ENCODE data around the gene TGM2. TPM values are rescaled to one million over a fixed set of nuclear protein-coding genes. Genes with fewer than 3 reads are reported as not detected.

TGM2 gene
- total RNA-seq, 4 donors from 2014 or later: 14.2 to 52.0 (median 21.7) TPM

DNA sequence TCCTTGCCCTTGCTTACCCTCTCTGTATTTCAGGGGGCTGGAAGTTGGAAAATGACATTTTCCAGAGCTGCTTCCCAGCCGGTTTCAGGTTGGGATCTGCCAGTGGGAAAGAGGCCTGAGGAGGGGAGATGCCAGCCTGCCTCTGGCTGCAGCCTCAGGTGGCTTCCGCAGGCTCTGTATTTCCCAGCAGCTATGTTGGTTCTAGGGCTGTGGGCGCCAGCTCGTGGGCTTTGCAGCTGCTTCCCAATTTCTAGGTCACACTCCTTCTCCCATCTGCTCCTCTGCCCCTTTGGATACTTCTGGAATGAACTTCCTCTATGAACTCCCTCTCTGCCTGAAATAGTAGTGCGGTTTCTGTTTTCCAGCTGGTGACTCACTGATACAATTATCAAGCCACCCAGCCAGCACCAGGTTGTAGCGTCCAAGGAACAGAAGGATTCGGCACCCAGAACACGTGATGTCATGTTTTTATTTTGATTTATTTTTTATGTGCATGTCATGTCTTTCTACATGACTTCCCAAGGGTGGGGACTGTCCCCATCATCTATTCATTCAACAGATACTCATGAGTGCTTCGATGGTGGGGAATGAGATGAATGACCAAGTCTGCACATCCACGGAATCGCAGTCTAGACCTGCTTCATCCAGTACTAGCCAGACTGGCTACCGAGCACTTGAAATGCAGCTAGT is 38.0 kb downstream of the TGM2 start:
- TF ChIP-seq POLR2AphosphoS5 (IDR thresholded peaks at IDR 0.05): peak in 1 of 3 donors; percentile 13
- TF ChIP-seq EP300 (IDR thresholded peaks at IDR 0.05; ENCODE audit: low read depth): no peak
- TF ChIP-seq, protein P1, sequence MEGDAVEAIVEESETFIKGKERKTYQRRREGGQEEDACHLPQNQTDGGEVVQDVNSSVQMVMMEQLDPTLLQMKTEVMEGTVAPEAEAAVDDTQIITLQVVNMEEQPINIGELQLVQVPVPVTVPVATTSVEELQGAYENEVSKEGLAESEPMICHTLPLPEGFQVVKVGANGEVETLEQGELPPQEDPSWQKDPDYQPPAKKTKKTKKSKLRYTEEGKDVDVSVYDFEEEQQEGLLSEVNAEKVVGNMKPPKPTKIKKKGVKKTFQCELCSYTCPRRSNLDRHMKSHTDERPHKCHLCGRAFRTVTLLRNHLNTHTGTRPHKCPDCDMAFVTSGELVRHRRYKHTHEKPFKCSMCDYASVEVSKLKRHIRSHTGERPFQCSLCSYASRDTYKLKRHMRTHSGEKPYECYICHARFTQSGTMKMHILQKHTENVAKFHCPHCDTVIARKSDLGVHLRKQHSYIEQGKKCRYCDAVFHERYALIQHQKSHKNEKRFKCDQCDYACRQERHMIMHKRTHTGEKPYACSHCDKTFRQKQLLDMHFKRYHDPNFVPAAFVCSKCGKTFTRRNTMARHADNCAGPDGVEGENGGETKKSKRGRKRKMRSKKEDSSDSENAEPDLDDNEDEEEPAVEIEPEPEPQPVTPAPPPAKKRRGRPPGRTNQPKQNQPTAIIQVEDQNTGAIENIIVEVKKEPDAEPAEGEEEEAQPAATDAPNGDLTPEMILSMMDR (IDR thresholded peaks at IDR 0.05): no peak
- intact Hi-C loops (cut with DNase I; ENCODE audit: low total_unique reads): no loop called here
- in situ Hi-C loops (cut with MboI; ENCODE audit: low pct_ligation_motif_present in 1 of 4, low pct_unique_long_range_greater_than_20kb in 1 of 4, low sequenced_read_pairs in 3 of 4): no loop called here
- Histone ChIP-seq H3K4me3 (no peak overlapping the region), H3K4me1 (peaks cover 7 to 32% (median 24%) of the 10 kb centered on the region in 4 donors), H3K36me3 (no peaks in the 10 kb centered on the region), H3K9me3 (no peaks in the 10 kb centered on the region), H3K27me3 (no peaks in the 10 kb centered on the region), H3K27ac (peak overlapping the region; percentile 48 to 80 (median 67))
- 5 to 47% methylated on average over 4 to 12 of the region's 12 CpGs for WGBS, 2 donors (ENCODE audit: low coverage in 1 of 2)
- DNase-seq: no peak

DNA sequence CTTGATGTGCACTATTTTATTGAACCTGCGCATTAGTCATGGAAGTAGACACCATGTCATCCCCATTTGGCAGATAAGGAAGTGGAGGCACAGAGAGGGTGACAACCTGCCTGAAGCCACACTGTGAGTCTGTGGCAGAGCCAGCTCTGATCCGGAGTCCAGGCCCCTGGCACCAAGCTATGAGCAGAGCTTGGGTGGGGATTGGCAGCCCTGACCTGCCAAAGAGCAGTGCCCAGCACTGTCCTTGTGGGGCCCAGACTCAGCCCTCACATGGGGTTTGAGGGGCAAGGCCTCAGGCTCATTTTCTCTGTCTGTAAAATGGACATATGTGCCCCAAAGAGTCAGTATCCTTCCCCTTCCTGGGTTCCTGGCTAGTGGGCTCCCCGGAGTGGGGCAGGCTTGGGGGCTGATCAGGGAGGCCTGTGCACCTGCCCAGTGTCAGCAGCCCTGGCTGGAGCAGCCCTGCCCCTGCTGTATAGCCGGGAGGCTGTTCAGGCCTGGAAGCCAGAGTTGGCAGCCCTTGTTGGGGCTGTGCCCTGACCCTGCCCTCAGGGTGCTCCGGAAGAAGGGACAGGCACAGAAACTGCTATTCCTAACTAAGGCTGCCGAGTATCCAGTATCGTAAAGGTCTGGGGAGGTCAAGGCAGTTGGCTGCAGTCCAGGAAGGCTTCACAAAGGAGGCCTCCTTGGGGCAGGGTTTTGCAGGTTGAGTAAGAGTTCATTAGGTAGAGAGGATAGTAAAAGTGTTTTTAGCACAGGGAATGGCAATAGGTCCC is 38.7 kb downstream of the TGM2 start:
- peak overlapping the region; percentile 48 to 80 (median 67) for H3K27ac ChIP-seq
- H3K9me3 ChIP-seq: no peaks in the 10 kb centered on the region
- no peak for TF ChIP-seq EP300 (IDR thresholded peaks at IDR 0.05; ENCODE audit: low read depth)
- TF ChIP-seq, protein P1 (IDR thresholded peaks at IDR 0.05): no peak
- TF ChIP-seq POLR2A (IDR thresholded peaks at IDR 0.05): no peak
- TF ChIP-seq POLR2AphosphoS5 (IDR thresholded peaks at IDR 0.05): no peak
- no peak for DNase-seq
- in situ Hi-C loops (cut with MboI; ENCODE audit: low pct_ligation_motif_present in 1 of 4, low pct_unique_long_range_greater_than_20kb in 1 of 4, low sequenced_read_pairs in 3 of 4) (no loop called here), intact Hi-C loops (cut with DNase I; ENCODE audit: low total_unique reads) (no loop called here)
- no peak overlapping the region for H3K4me3 ChIP-seq
- 81 to 100% methylated on average over 1 to 6 of the region's 7 CpGs for WGBS, 2 donors (ENCODE audit: low coverage in 1 of 2)
- no peaks in the 10 kb centered on the region for H3K27me3 ChIP-seq
- H3K4me1 ChIP-seq: peaks cover 7 to 32% (median 24%) of the 10 kb centered on the region in 4 donors
- H3K36me3 ChIP-seq: no peaks in the 10 kb centered on the region

DNA sequence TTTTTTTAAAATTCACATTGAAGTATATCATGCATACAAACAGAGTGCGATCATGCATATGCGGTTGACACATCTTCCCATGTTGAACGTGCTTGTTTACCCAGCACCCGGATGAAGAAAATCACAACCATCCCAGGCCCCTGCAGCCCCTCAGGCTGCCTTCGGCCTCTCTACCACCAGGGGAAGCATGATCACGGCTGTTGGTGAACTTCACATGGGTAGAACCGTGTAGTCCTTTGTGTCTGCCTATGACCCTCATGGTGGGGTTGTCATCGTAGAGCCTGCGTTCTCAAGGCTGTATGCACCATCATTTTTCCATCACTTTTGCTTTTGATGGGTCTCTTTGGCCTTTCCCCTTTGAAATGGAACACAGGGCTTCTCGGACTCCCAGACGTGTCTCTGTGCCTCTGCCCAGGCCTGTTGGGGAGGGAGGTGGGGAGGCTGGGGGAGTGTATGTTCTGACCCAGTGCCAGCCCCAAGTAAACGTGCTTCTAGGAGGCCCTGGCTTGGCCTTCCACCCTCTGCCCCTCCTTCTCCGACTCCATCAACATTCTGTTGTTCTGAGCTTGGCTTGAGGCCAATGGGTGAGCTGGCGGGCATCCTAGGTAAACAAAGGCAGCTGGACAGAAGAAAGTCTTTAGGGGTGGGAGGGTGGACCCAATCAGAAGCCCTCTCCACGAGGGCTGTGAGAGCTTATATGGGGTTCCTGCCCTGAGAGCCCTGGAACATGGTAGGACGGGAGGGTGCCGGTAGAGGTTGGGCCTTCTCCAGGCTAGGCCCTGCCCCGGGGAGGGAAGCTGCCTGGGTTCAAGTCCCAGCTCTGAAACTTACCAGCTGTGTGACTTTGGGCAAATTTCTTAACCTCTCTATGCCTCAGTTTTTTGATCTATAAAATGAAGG is 39.7 kb downstream of the TGM2 start:
- Histone ChIP-seq H3K4me1 (peaks cover 7 to 32% (median 24%) of the 10 kb centered on the region in 4 donors), H3K27ac (peak overlapping the region; percentile 48 to 80 (median 67)), H3K27me3 (no peaks in the 10 kb centered on the region), H3K9me3 (no peaks in the 10 kb centered on the region), H3K36me3 (no peaks in the 10 kb centered on the region), H3K4me3 (no peak overlapping the region)
- WGBS, 2 donors (ENCODE audit: low coverage in 1 of 2): 40 to 44% methylated on average over 3 to 18 of the region's 18 CpGs
- intact Hi-C loops (cut with DNase I; ENCODE audit: low total_unique reads) (no loop called here), in situ Hi-C loops (cut with MboI; ENCODE audit: low pct_ligation_motif_present in 1 of 4, low pct_unique_long_range_greater_than_20kb in 1 of 4, low sequenced_read_pairs in 3 of 4) (no loop called here)
- peak; percentile 65 for DNase-seq
- TF ChIP-seq POLR2AphosphoS5 (IDR thresholded peaks at IDR 0.05) (peak in 2 of 3 donors; percentile 13 to 47), EP300 (IDR thresholded peaks at IDR 0.05; ENCODE audit: low read depth) (no peak), POLR2A (IDR thresholded peaks at IDR 0.05) (no peak)
- TF ChIP-seq, protein P1 (IDR thresholded peaks at IDR 0.05): no peak
